Upper lobe of left lung (tissue), 6 donors: Measurements from ENCODE around the gene CEP128. TPM values are rescaled to one million over a fixed set of nuclear protein-coding genes. Genes with fewer than 3 reads are reported as not detected.

ENCODE experiments used
- ATAC-seq, 2 donors: fragments of 200-7000 bp; cut with Tn5 transposase; one replicate each; pipeline ENCODE4 v1.9.1; 2022; ENCODE audit warnings: mild to moderate bottlenecking in 2 of 2, moderate library complexity in 2 of 2; ENCODE audit not compliant: low FRiP score in 2 of 2
- DNase-seq, 2 donors: peaks; one replicate each; pipeline ENCODE4 v3.0.0-alpha.2; 2019 to 2020
- H3K27ac ChIP-seq, 4 donors: fragments of 200-600 bp; sonication (generic); one replicate each; pipeline ENCODE4 v1.5.1; 2016 to 2019
- H3K27me3 ChIP-seq, 4 donors: fragments of 200-600 bp; sonication (generic); one replicate each; pipeline ENCODE4 v1.5.1; 2017 to 2019
- H3K36me3 ChIP-seq, 4 donors: fragments of 200-600 bp; sonication (generic); one replicate each; pipeline ENCODE4 v1.5.1; 2016 to 2019
- H3K4me1 ChIP-seq, 4 donors: fragments of 200-600 bp; sonication (generic); one replicate each; pipeline ENCODE4 v1.5.1; 2018 to 2019
- H3K4me3 ChIP-seq, 4 donors: fragments of 200-600 bp; sonication (generic); one replicate each; pipeline ENCODE4 v1.5.1; 2017 to 2019; ENCODE audit warnings: mild to moderate bottlenecking in 2 of 4, moderate library complexity in 1 of 4
- H3K9me3 ChIP-seq, 4 donors: fragments of 200-600 bp; sonication (generic); one replicate each; pipeline ENCODE4 v1.5.1; 2018 to 2019
- CTCF ChIP-seq, 6 experiments: fragments of 450-650 bp in 4 of 6; fragments of 200-600 bp in 2 of 6; sonication (generic) in 2 of 6; IDR thresholded peaks; one replicate each; pipeline ENCODE4 v1.5.1; 2016 to 2019; ENCODE audit warnings: antibody characterized with exemption in 6 of 6
- EP300 ChIP-seq, 4 donors: sonication (generic); formaldehyde crosslinking; IDR thresholded peaks; one replicate each; pipeline ENCODE4 v1.5.1; 2017; ENCODE audit warnings: antibody characterized with exemption in 4 of 4, control low read depth in 2 of 4
- POLR2A ChIP-seq, 4 donors: fragments of 450-650 bp; IDR thresholded peaks; one replicate each; pipeline ENCODE4 v1.5.1; 2016 to 2017; ENCODE audit warnings: antibody characterized with exemption in 4 of 4, mild to moderate bottlenecking in 2 of 4
- POLR2AphosphoS5 ChIP-seq, 2 donors: sonication (generic); formaldehyde crosslinking; IDR thresholded peaks; one replicate each; pipeline ENCODE4 v1.5.1; 2017; ENCODE audit warnings: antibody characterized with exemption in 2 of 2
- WGBS, 2 donors: methylation state at CpG; one replicate each; pipeline ENCODE4 v1.1.5; 2017 to 2018; 5-methylcytosine and 5-hydroxymethylcytosine counted together
- total RNA-seq, 6 donors: library from RNA; depleted of rRNA in 4 of 6; stranded (reverse); fragments of >200 nt in 4 of 6; gene quantifications; one replicate each; pipeline versions ENCODE4 v1.1.0 to v1.2.1, GENCODE V29; 2016 to 2021
- donor health status: DM: no; HTN: no; CAD: no; lungs with moderate emphysema.
- donor health status: DM: no; HTN: yes; CAD: no; lungs with severe emphysema.

CEP128 gene
- total RNA-seq, 6 donors from 2014 or later = 5.7 to 31.7 (median 7.5) TPM

- ATAC-seq (no peak), DNase-seq (no peak)
- Histone ChIP-seq H3K36me3 (no peaks in the 10 kb centered on the region), H3K4me1 (peaks cover 3 to 11% (median 9%) of the 10 kb centered on the region in 4 donors), H3K4me3 (no peak overlapping the region), H3K27ac (no peak overlapping the region), H3K27me3 (peaks cover 0 to 6% (median 2%) of the 10 kb centered on the region in 4 donors), H3K9me3 (no peaks in the 10 kb centered on the region)
- TF ChIP-seq EP300 (IDR thresholded peaks at IDR 0.05) (no peak), CTCF (IDR thresholded peaks at IDR 0.05) (no peak), POLR2AphosphoS5 (IDR thresholded peaks at IDR 0.05) (no peak), POLR2A (IDR thresholded peaks at IDR 0.05) (no peak)
- 76 to 82% methylated on average over 2 of the region's 2 CpGs for WGBS, 2 donors
These were observed 16.7 kb upstream of the CEP128 start for GRCh38 chr14:80958226-80958625.

- DNase-seq (no peak), ATAC-seq (no peak)
- H3K27me3 ChIP-seq = peaks cover 0 to 6% (median 2%) of the 10 kb centered on the region in 4 donors
- 73 to 75% methylated on average over 2 of the region's 2 CpGs for WGBS, 2 donors
- no peak overlapping the region for H3K4me3 ChIP-seq
- TF ChIP-seq POLR2A (IDR thresholded peaks at IDR 0.05) (no peak), POLR2AphosphoS5 (IDR thresholded peaks at IDR 0.05) (no peak), CTCF (IDR thresholded peaks at IDR 0.05) (no peak), EP300 (IDR thresholded peaks at IDR 0.05) (no peak)
- H3K27ac ChIP-seq = no peak overlapping the region
- H3K9me3 ChIP-seq = no peaks in the 10 kb centered on the region
- no peaks in the 10 kb centered on the region for H3K36me3 ChIP-seq
- peaks cover 3 to 11% (median 9%) of the 10 kb centered on the region in 4 donors for H3K4me1 ChIP-seq
These were observed 16.1 kb upstream of the CEP128 start for GRCh38 chr14:80957613-80958012.

- ATAC-seq (no peak), DNase-seq (no peak)
- Histone ChIP-seq H3K27me3 (peaks cover 0 to 6% (median 2%) of the 10 kb centered on the region in 4 donors), H3K36me3 (no peaks in the 10 kb centered on the region), H3K4me1 (peaks cover 3 to 11% (median 9%) of the 10 kb centered on the region in 4 donors), H3K4me3 (no peak overlapping the region), H3K9me3 (no peaks in the 10 kb centered on the region), H3K27ac (no peak overlapping the region)
- no peak for TF ChIP-seq EP300 (IDR thresholded peaks at IDR 0.05)
- no peak for TF ChIP-seq CTCF (IDR thresholded peaks at IDR 0.05)
- no peak for TF ChIP-seq POLR2AphosphoS5 (IDR thresholded peaks at IDR 0.05)
- TF ChIP-seq POLR2A (IDR thresholded peaks at IDR 0.05) = no peak
- 87 to 88% methylated on average over 1 of the region's 1 CpG for WGBS, 2 donors
These were observed 15.4 kb upstream of the CEP128 start for GRCh38 chr14:80956922-80957321.

- no peak for ATAC-seq
- no peak overlapping the region for H3K27ac ChIP-seq
- H3K4me1 ChIP-seq = peaks cover 3 to 11% (median 9%) of the 10 kb centered on the region in 4 donors
- TF ChIP-seq CTCF (IDR thresholded peaks at IDR 0.05) (no peak), POLR2AphosphoS5 (IDR thresholded peaks at IDR 0.05) (no peak), POLR2A (IDR thresholded peaks at IDR 0.05) (no peak), EP300 (IDR thresholded peaks at IDR 0.05) (no peak)
- no peaks in the 10 kb centered on the region for H3K36me3 ChIP-seq
- no peaks in the 10 kb centered on the region for H3K9me3 ChIP-seq
- 73 to 86% methylated on average over 2 of the region's 2 CpGs for WGBS, 2 donors
- no peak for DNase-seq
- H3K4me3 ChIP-seq = no peak overlapping the region
- peaks cover 0 to 6% (median 2%) of the 10 kb centered on the region in 4 donors for H3K27me3 ChIP-seq
These were observed 14.6 kb upstream of the CEP128 start for GRCh38 chr14:80956102-80956501.

GRCh38 chr14:80955416-80955941 lies 13.9 kb upstream of the CEP128 start, which contains the start of gene TSHR:
Gene TSHR (plus strand): TSS chr14:80955621. CDS start chr14:80955681, 60 bp downstream.
- Histone ChIP-seq H3K4me3 (peak within 1 kb of the TSS; percentile 38 to 60 (median 52)), H3K36me3 (no peaks in the 10 kb centered on the region), H3K27me3 (peaks cover 0 to 6% (median 2%) of the 10 kb centered on the region in 4 donors), H3K9me3 (no peaks in the 10 kb centered on the region), H3K27ac (no peak within 1 kb of the TSS), H3K4me1 (peaks cover 3 to 11% (median 9%) of the 10 kb centered on the region in 4 donors)
- TF ChIP-seq POLR2A (IDR thresholded peaks at IDR 0.05) (no peak), EP300 (IDR thresholded peaks at IDR 0.05) (no peak)
- DNase-seq (peak in 1 of 2 donors; percentile 25), ATAC-seq (peak; percentile 64 to 68)
- 30 to 41% methylated on average over 5 to 21 of the region's 21 CpGs for WGBS, 2 donors
